ENCODE measurements around the gene ATXN2L. TPM values are rescaled to one million over a fixed set of nuclear protein-coding genes. Genes with fewer than 3 reads are reported as not detected.

The ATXN2L gene
- total RNA-seq, 1 experiment from 2014 or later = 309 TPM

- H3K4me1 ChIP-seq (ENCODE audit: insufficient read depth, low read length) = no peaks in the 10 kb centered on the region
- TF ChIP-seq CTCF (conservative IDR thresholded peaks at IDR 0.05) = no peak
- peaks cover 40 to 66% (median 44%) of the 10 kb centered on the region in 3 experiments; a peak in 6 of 7 replicates for H3K36me3 Mint-ChIP-seq (ENCODE audit: insufficient read depth in 1 of 3, low read depth in 3 of 3)
- H2BK15ac ChIP-seq (ENCODE audit: low read depth, low read length) = no peak overlapping the region
- no peak overlapping the region for H2AFZ ChIP-seq (ENCODE audit: low read length)
- no peaks in the 10 kb centered on the region; the same call in 1 of the 2 replicates for H3K79me2 ChIP-seq (ENCODE audit: insufficient read depth, low read length)
- no peak overlapping the region for H3K4me2 ChIP-seq (ENCODE audit: insufficient read depth, insufficient read length, low read length)
- no peak overlapping the region for H4K8ac ChIP-seq (replicated peaks; ENCODE audit: insufficient read length, low read depth, low read length)
- no peak overlapping the region for H3T11ph ChIP-seq (ENCODE audit: low read length)
- no peaks in the 10 kb centered on the region for H3K9me3 ChIP-seq (ENCODE audit: control insufficient read depth, low read depth, low read length)
- no peaks in the 10 kb centered on the region for H3K9me3 Mint-ChIP-seq
- no peaks in the 10 kb centered on the region for H4K20me1 ChIP-seq (ENCODE audit: control insufficient read depth, insufficient read depth, insufficient read length)
- H3K27ac ChIP-seq (ENCODE audit: insufficient read length, low read depth, low read length) = no peak overlapping the region
- no peak overlapping the region for H3K23ac ChIP-seq (ENCODE audit: insufficient read length, low read depth, low read length)
- H3K27me3 ChIP-seq (ENCODE audit: insufficient read depth, low read length) = no peaks in the 10 kb centered on the region
- H3K9ac ChIP-seq (ENCODE audit: extremely low read depth, insufficient read length, low read length) = no peak overlapping the region
- H3K27ac Mint-ChIP-seq = no peak overlapping the region
- no peak overlapping the region for H3K14ac ChIP-seq (ENCODE audit: insufficient read depth, low read length)
- H2AK5ac ChIP-seq (ENCODE audit: insufficient read length, low read length) = no peak overlapping the region
- no peak overlapping the region for H2BK5ac ChIP-seq (ENCODE audit: insufficient read length, low read length)
- H3K4me3 Mint-ChIP-seq = peak overlapping the region in 1 of 2 experiments; percentile 66; a peak in 2 of 5 replicates
- no peak for DNase-seq
- no peaks in the 10 kb centered on the region; the same call in 1 of the 2 replicates for H3K27me3 Mint-ChIP-seq (ENCODE audit: low read depth)
- no peak overlapping the region for H3K18ac ChIP-seq (ENCODE audit: insufficient read length, low read depth, low read length)
- no peaks in the 10 kb centered on the region for H3K79me1 ChIP-seq (ENCODE audit: insufficient read depth, low read depth, low read length, poor library complexity, severe bottlenecking)
- H4K5ac ChIP-seq (ENCODE audit: insufficient read length, low read depth, low read length) = no peak overlapping the region
- H3K4ac ChIP-seq (ENCODE audit: low read depth, low read length) = no peak overlapping the region
- WGBS (ENCODE audit: extremely low coverage, insufficient read length, low lambda C conversion rate) = no CpG with 5 or more reads among the region's 7 CpGs
- no peak overlapping the region for H4K91ac ChIP-seq (ENCODE audit: insufficient read length, low read depth, low read length)
- H3K56ac ChIP-seq (ENCODE audit: insufficient read length, low read depth, low read length) = no peak overlapping the region
- peaks cover 5% of the 10 kb centered on the region for H3K23me2 ChIP-seq (ENCODE audit: insufficient read length, low read depth, low read length, poor library complexity, severe bottlenecking)
- peaks cover 8 to 17% of the 10 kb centered on the region in 2 experiments for H3K4me1 Mint-ChIP-seq
- no peak overlapping the region for H2BK20ac ChIP-seq (ENCODE audit: low read depth, low read length, poor library complexity, severe bottlenecking)
- H2BK12ac ChIP-seq (ENCODE audit: insufficient read length, low read depth, low read length) = no peak overlapping the region
- no peak overlapping the region for H2BK120ac ChIP-seq (ENCODE audit: low read depth, low read length, poor library complexity, severe bottlenecking)
Observed at GRCh38 chr16:28842696-28843095, 19.9 kb downstream of the ATXN2L start.

All from H9 (cell line).